Mesenchymal stem cell (in vitro differentiated cells and primary cell): ENCODE measurements around the gene PRMT7.

Experiments used
- DNase-seq: peaks from one replicate; pipeline ENCODE4 v3.0.0-alpha.2; 2013
- H2AFZ ChIP-seq: one replicate; pipeline ENCODE4 v1.6.1; 2013; ENCODE audit warnings: low read depth, mild to moderate bottlenecking, control low read depth, inconsistent platforms, low read length, moderate library complexity
- H2AK5ac ChIP-seq: 2 replicates; pipeline ENCODE4 v1.6.1; 2013; ENCODE audit warnings: low read length, moderate library complexity, mild to moderate bottlenecking, inconsistent platforms; ENCODE audit not compliant: severe bottlenecking
- H2BK120ac ChIP-seq: one replicate; pipeline ENCODE4 v1.6.1; 2013; ENCODE audit warnings: low read depth, mild to moderate bottlenecking, inconsistent platforms, low read length, moderate library complexity
- H2BK12ac ChIP-seq, 2 experiments: one replicate each; pipeline ENCODE4 v1.6.1; 2013; ENCODE audit warnings: inconsistent platforms in 2 of 2, low read length in 2 of 2, mild to moderate bottlenecking in 2 of 2, moderate library complexity in 2 of 2, control low read depth in 1 of 2
- H2BK15ac ChIP-seq: one replicate; pipeline ENCODE4 v1.6.1; 2013; ENCODE audit warnings: mild to moderate bottlenecking, low read depth, inconsistent platforms; ENCODE audit not compliant: poor library complexity, severe bottlenecking
- H2BK5ac ChIP-seq: 2 replicates; pipeline ENCODE4 v1.6.1; 2013; ENCODE audit warnings: low read depth, mild to moderate bottlenecking, low read length, control low read depth, inconsistent platforms; ENCODE audit not compliant: poor library complexity, severe bottlenecking
- H3K14ac ChIP-seq, 2 experiments: one replicate each; pipeline ENCODE4 v1.6.1; 2013; ENCODE audit warnings: inconsistent platforms in 2 of 2, low read length in 2 of 2, control low read depth in 1 of 2, mild to moderate bottlenecking in 1 of 2, moderate library complexity in 1 of 2
- H3K18ac ChIP-seq, 2 experiments: one replicate each; pipeline ENCODE4 v1.6.1; 2013; ENCODE audit warnings: inconsistent platforms in 2 of 2, low read length in 2 of 2, control low read depth in 1 of 2, low read depth in 1 of 2, mild to moderate bottlenecking in 1 of 2
- H3K23ac ChIP-seq, 2 experiments: one replicate each; pipeline ENCODE4 v1.6.1; 2013; ENCODE audit warnings: inconsistent platforms in 2 of 2, low read length in 2 of 2, mild to moderate bottlenecking in 2 of 2, moderate library complexity in 2 of 2, control low read depth in 1 of 2
- H3K27ac ChIP-seq: 2 replicates; pipeline ENCODE4 v1.5.1; 2013; ENCODE audit warnings: mild to moderate bottlenecking, moderate library complexity, low read length, control low read depth, inconsistent platforms; ENCODE audit not compliant: poor library complexity, severe bottlenecking
- H3K27me3 ChIP-seq, 2 experiments: 2 replicates each; pipeline versions ENCODE4 v1.6.1 to v1.7.0; 2013; ENCODE audit warnings: low read length in 2 of 2, mild to moderate bottlenecking in 2 of 2, moderate library complexity in 2 of 2, control low read depth in 1 of 2, inconsistent platforms in 1 of 2; ENCODE audit not compliant: control insufficient read depth in 1 of 2, insufficient read depth in 1 of 2
- H3K36me3 ChIP-seq, 2 experiments: 2 replicates each; pipeline versions ENCODE4 v1.6.1 to v1.7.0; 2013; ENCODE audit warnings: low read length in 2 of 2, control low read depth in 1 of 2, inconsistent platforms in 1 of 2, low read depth in 1 of 2, mild to moderate bottlenecking in 1 of 2; ENCODE audit not compliant: insufficient read depth in 2 of 2, control insufficient read depth in 1 of 2
- H3K4ac ChIP-seq, 2 experiments: one replicate each; pipeline ENCODE4 v1.6.1; 2013; ENCODE audit warnings: inconsistent platforms in 2 of 2, low read length in 2 of 2, mild to moderate bottlenecking in 2 of 2, moderate library complexity in 2 of 2, control low read depth in 1 of 2, low read depth in 1 of 2
- H3K4me1 ChIP-seq: 2 replicates; pipeline ENCODE4 v1.6.1; 2013; ENCODE audit warnings: low read depth, low read length, control low read depth; ENCODE audit not compliant: control insufficient read depth, insufficient read depth
- H3K4me2 ChIP-seq: 2 replicates; pipeline ENCODE4 v1.6.1; 2013; ENCODE audit warnings: low read length, mild to moderate bottlenecking, inconsistent platforms; ENCODE audit not compliant: poor library complexity, severe bottlenecking
- H3K4me3 ChIP-seq, 2 experiments: 2 replicates each; pipeline versions ENCODE4 v1.5.1 to v1.7.0; 2013; ENCODE audit warnings: low read length in 2 of 2, mild to moderate bottlenecking in 2 of 2, control low read depth in 1 of 2, low read depth in 1 of 2; ENCODE audit not compliant: insufficient read depth in 1 of 2
- H3K79me1 ChIP-seq: replicated peaks from 2 replicates; pipeline ENCODE4 v1.6.1; 2013; ENCODE audit warnings: mild to moderate bottlenecking, control low read depth, low read length, inconsistent platforms; ENCODE audit not compliant: poor library complexity, severe bottlenecking
- H3K9ac ChIP-seq: 2 replicates; pipeline ENCODE4 v1.7.0; 2013; ENCODE audit warnings: mild to moderate bottlenecking, low read length, moderate library complexity
- H3K9me3 ChIP-seq: 2 replicates; pipeline ENCODE4 v1.7.0; 2013; ENCODE audit warnings: mild to moderate bottlenecking, low read length; ENCODE audit not compliant: control insufficient read depth
- H4K8ac ChIP-seq: one replicate; pipeline ENCODE4 v1.6.1; 2013; ENCODE audit warnings: inconsistent platforms, mild to moderate bottlenecking, low read length, moderate library complexity
- H4K91ac ChIP-seq: one replicate; pipeline ENCODE4 v1.6.1; 2013; ENCODE audit warnings: mild to moderate bottlenecking, low read length, inconsistent platforms
- WGBS: methylation state at CpG from one replicate; pipeline ENCODE4 v1.1.7; 2013; ENCODE audit warnings: mixed read lengths; 5-methylcytosine and 5-hydroxymethylcytosine counted together

Gene PRMT7

GRCh38 chr16:68335175-68335574, 24.4 kb downstream of the PRMT7 start:
- H3K27me3 ChIP-seq: no peaks in the 10 kb centered on the region
- no peak overlapping the region for H3K14ac ChIP-seq
- H3K36me3 ChIP-seq: peaks cover 36 to 38% of the 10 kb centered on the region in 2 experiments
- no peak overlapping the region for H2BK5ac ChIP-seq
- no peak overlapping the region for H3K27ac ChIP-seq
- 92% methylated on average over 4 of the region's 5 CpGs for WGBS
- no peak overlapping the region for H3K23ac ChIP-seq
- DNase-seq: no peak
- no peak overlapping the region for H3K18ac ChIP-seq
- H3K9me3 ChIP-seq: no peaks in the 10 kb centered on the region
- peak overlapping the region; percentile 68 for H3K9ac ChIP-seq
- H3K4me2 ChIP-seq: no peak overlapping the region
- no peak overlapping the region for H3K4ac ChIP-seq
- H2AK5ac ChIP-seq: no peak overlapping the region
- H4K8ac ChIP-seq: no peak overlapping the region
- no peak overlapping the region for H4K91ac ChIP-seq
- H2AFZ ChIP-seq: no peak overlapping the region
- no peak overlapping the region for H3K4me3 ChIP-seq
- peaks cover 6% of the 10 kb centered on the region for H3K4me1 ChIP-seq
- H3K79me1 ChIP-seq: peaks cover 4% of the 10 kb centered on the region
- no peak overlapping the region for H2BK15ac ChIP-seq
- no peak overlapping the region for H2BK12ac ChIP-seq
- H2BK120ac ChIP-seq: no peak overlapping the region

GRCh38 chr16:68338326-68339119, 27.7 kb downstream of the PRMT7 start:
- H3K4me1 ChIP-seq: peaks cover 4% of the 10 kb centered on the region
- no peak overlapping the region for H2BK15ac ChIP-seq
- no peak overlapping the region for H3K9ac ChIP-seq
- peaks cover 2% of the 10 kb centered on the region for H3K79me1 ChIP-seq
- no peak overlapping the region for H3K23ac ChIP-seq
- no peak overlapping the region for H2AK5ac ChIP-seq
- H3K27me3 ChIP-seq: no peaks in the 10 kb centered on the region
- no peak overlapping the region for H2BK5ac ChIP-seq
- no peak overlapping the region for H4K91ac ChIP-seq
- no peak overlapping the region for H3K4me3 ChIP-seq
- H4K8ac ChIP-seq: no peak overlapping the region
- no peak overlapping the region for H2BK12ac ChIP-seq
- no peak overlapping the region for H2AFZ ChIP-seq
- no peak overlapping the region for H3K18ac ChIP-seq
- peaks cover 44 to 58% of the 10 kb centered on the region in 2 experiments for H3K36me3 ChIP-seq
- H3K14ac ChIP-seq: no peak overlapping the region
- WGBS: 98% methylated on average over 15 of the region's 16 CpGs
- H3K4ac ChIP-seq: no peak overlapping the region
- H2BK120ac ChIP-seq: no peak overlapping the region
- no peak overlapping the region for H3K4me2 ChIP-seq
- H3K9me3 ChIP-seq: no peaks in the 10 kb centered on the region
- DNase-seq: no peak
- no peak overlapping the region for H3K27ac ChIP-seq

- H2BK15ac ChIP-seq: no peak overlapping the region
- H2AK5ac ChIP-seq: no peak overlapping the region
- no peak overlapping the region for H3K4ac ChIP-seq
- no peak overlapping the region for H3K27ac ChIP-seq
- no peak overlapping the region for H3K9ac ChIP-seq
- H3K36me3 ChIP-seq: peaks cover 48 to 64% of the 10 kb centered on the region in 2 experiments
- H3K14ac ChIP-seq: no peak overlapping the region
- no peak for DNase-seq
- no peak overlapping the region for H2AFZ ChIP-seq
- H4K8ac ChIP-seq: no peak overlapping the region
- WGBS: 96% methylated on average over 13 of the region's 13 CpGs
- no peak overlapping the region for H3K23ac ChIP-seq
- H3K9me3 ChIP-seq: no peaks in the 10 kb centered on the region
- H3K4me1 ChIP-seq: peaks cover 4% of the 10 kb centered on the region
- no peak overlapping the region for H3K4me3 ChIP-seq
- H2BK5ac ChIP-seq: no peak overlapping the region
- H2BK120ac ChIP-seq: no peak overlapping the region
- H3K27me3 ChIP-seq: no peaks in the 10 kb centered on the region
- no peak overlapping the region for H2BK12ac ChIP-seq
- H4K91ac ChIP-seq: no peak overlapping the region
- H3K79me1 ChIP-seq: peaks cover 2% of the 10 kb centered on the region
- H3K4me2 ChIP-seq: no peak overlapping the region
- H3K18ac ChIP-seq: no peak overlapping the region
Observed at GRCh38 chr16:68339214-68339613, 28.4 kb downstream of the PRMT7 start.

GRCh38 chr16:68342620-68343019, 31.8 kb downstream of the PRMT7 start:
- Histone ChIP-seq H3K79me1 (peaks cover 3% of the 10 kb centered on the region), H3K36me3 (peaks cover 63 to 84% of the 10 kb centered on the region in 2 experiments), H3K9me3 (no peaks in the 10 kb centered on the region), H3K4ac (no peak overlapping the region), H3K14ac (no peak overlapping the region), H4K8ac (no peak overlapping the region), H3K23ac (no peak overlapping the region), H3K27me3 (no peaks in the 10 kb centered on the region), H4K91ac (no peak overlapping the region), H3K4me1 (peaks cover 2% of the 10 kb centered on the region), H2BK5ac (no peak overlapping the region), H3K4me3 (no peak overlapping the region), H3K4me2 (no peak overlapping the region), H2BK15ac (no peak overlapping the region), H2AK5ac (no peak overlapping the region), H3K27ac (no peak overlapping the region), H3K18ac (no peak overlapping the region), H2BK12ac (no peak overlapping the region), H3K9ac (no peak overlapping the region), H2AFZ (no peak overlapping the region), H2BK120ac (no peak overlapping the region)
- no peak for DNase-seq
- 96% methylated on average over 5 of the region's 7 CpGs for WGBS
